ENCODE measurements around the gene LYSMD2. TPM values are rescaled to one million over a fixed set of nuclear protein-coding genes. Genes with fewer than 3 reads are reported as not detected.

The LYSMD2 gene, protein sequence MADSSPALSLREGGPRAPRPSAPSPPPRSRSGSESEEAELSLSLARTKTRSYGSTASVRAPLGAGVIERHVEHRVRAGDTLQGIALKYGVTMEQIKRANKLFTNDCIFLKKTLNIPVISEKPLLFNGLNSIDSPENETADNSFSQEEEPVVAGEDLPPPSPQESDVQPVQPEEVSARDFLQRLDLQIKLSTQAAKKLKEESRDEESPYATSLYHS
- 5.1 and 7.0 TPM in 2 replicates for total RNA-seq

DNA sequence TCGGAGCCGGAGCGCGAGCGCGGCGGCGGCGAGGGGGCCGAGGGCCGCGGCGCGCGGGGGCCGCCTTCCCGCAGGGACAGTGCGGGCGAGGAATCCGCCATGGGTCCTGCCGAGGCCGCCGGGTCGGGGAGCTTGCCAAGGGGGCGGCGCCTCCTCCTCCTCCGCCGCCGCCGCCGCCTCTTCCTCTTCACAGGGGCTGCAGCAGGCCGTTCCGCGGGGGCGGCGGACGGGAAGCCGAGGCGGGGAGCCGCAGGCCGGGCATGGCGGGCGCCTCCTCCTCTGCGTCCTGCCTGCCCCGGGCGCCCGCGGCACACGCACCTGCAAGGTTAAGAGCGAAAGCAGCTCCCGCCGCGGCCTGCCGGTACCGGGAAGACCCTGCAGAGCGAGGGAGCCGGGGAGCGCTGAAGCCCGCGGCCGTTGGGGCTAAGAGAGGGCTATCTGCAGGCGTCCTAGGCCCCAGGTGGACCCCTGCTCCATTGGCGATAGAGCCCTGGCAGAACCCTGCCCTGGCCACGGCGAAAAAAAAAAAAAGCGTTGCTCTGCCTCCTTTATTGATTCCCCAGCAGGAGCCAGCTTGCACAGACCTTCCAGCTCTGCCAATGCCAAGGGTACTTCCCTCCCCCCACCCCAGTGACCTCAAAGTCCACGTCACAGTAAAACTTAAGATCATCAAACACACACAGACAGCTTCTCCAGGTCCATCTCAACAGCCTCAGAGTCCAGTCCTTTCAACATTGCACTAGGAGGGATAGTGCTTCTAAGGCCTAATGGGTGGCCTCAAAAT is at the start of gene LYSMD2:
LYSMD2 (minus strand) TSS at position 134 of the 784 bp plus-strand sequence; CDS start at position 101, 33 bp downstream.

DNA sequence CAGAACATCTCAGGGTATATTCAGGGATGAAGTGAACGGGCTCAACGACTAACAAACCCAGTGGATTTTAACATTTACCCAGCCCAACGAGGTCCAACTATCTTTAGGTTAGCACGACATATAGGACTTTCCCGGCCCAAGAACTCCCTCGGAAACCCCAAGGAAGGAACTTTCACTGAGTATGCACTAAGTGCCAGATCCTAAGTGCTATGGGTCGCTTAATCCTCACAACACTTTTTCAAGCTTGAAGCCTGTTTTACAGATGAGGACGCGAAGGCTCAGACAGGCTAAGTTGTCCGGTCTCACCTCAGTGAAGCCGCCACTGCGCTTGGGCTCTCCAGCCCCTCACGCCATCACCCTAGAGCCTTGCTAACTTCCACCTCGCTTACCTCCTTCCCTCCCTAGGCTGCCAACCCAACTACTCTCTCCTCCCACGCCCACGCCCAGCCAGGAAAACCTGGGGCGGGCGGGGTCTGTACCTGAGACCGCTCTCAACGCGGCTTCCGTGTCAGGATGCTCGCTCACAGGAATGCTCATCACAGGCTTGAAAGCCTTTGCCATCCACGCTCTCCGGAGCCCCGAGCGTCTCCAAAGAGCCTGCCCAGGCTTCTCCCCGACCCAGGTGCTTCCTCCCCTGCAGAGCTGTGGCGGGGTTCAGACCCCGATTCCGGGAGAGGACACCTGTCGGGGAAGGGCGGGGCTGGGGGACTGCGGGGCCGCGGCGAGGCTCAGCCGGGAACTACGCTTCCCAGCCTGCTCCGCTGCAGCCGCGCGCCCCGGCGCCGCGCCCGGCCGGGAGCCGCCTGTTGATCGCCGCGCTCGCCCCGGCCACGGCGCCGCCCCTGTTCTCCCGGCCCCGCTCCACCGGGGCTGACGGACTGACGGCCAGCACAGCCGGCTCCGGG is 13.6 kb upstream of the LYSMD2 start, which contains the start of gene TMOD2:
TMOD2 (plus strand) TSS at position 806 of the 905 bp plus-strand sequence. CDS start 14,845 bp downstream, outside the sequence.

DNA sequence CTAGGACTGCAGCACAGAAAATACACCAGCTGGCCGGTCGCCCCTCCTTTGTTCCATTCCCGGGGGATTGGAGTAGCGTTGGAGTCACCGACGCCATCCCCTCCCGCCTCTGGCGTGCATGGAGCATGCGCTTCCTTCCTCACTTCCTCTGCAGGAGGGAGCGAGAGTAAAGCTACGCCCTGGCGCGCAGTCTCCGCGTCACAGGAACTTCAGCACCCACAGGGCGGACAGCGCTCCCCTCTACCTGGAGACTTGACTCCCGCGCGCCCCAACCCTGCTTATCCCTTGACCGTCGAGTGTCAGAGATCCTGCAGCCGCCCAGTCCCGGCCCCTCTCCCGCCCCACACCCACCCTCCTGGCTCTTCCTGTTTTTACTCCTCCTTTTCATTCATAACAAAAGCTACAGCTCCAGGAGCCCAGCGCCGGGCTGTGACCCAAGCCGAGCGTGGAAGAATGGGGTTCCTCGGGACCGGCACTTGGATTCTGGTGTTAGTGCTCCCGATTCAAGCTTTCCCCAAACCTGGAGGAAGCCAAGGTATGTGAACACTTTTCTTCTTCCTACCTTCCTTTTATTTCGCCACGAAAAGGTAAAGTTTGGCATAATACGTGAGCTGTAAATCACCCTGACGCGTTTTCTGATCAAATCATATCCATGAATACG is 56.0 kb downstream of the LYSMD2 start, which contains the start of gene SCG3:
SCG3 (plus strand) TSS at position 201 of the 661 bp plus-strand sequence; CDS start at position 454, 253 bp downstream.

Other genes with a start within 250 kb of the LYSMD2 start
- 6.4 and 7.5 TPM in 2 replicates for gene DMXL2, start 114.9 kb downstream of the LYSMD2 start, total RNA-seq
- not detected in 2 replicates for gene SCG3, start 56.2 kb downstream of the LYSMD2 start, total RNA-seq
- gene TMOD2, start 13.9 kb upstream of the LYSMD2 start, total RNA-seq: 2.7 and 4.4 TPM in 2 replicates
- gene TMOD3, start 92.0 kb upstream of the LYSMD2 start, total RNA-seq: 36.8 and 53.0 TPM in 2 replicates
- 33.4 and 35.1 TPM in 2 replicates for gene LEO1, start 234.1 kb upstream of the LYSMD2 start, total RNA-seq